Keratinocyte (primary cell): ENCODE measurements around the gene HPX. TPM values are rescaled to one million over a fixed set of nuclear protein-coding genes. Genes with fewer than 3 reads are reported as not detected.

Source experiments
- DNase-seq: peaks from one replicate; pipeline ENCODE4 v3.0.0-alpha.2; 2011; ENCODE audit warnings: low read depth, missing footprints, low spot score
- FAIRE-seq: peaks from 2 replicates; lab custom pipeline; 2011; peaks lifted over from hg19 to GRCh38; lab: Jason Lieb, UNC
- H2AFZ ChIP-seq: 2 replicates; pipeline ENCODE4 v1.6.0; 2012; ENCODE audit warnings: low read length, control low read depth, inconsistent platforms; ENCODE audit not compliant: control insufficient read depth
- H3K27ac ChIP-seq: 2 replicates; pipeline ENCODE4 v1.5.1; 2011; ENCODE audit warnings: low read length; ENCODE audit not compliant: control insufficient read depth, insufficient read depth
- H3K27me3 ChIP-seq: 3 replicates; pipeline ENCODE4 v1.6.0; 2011; ENCODE audit warnings: low read length; ENCODE audit not compliant: control insufficient read depth, insufficient read depth; ENCODE audit errors: extremely low read depth
- H3K36me3 ChIP-seq, 2 experiments: 2 replicates in 1 of 2; 3 replicates in 1 of 2; pipeline ENCODE4 v1.5.1; 2011; ENCODE audit warnings: low read length in 2 of 2, mild to moderate bottlenecking in 1 of 2; ENCODE audit not compliant: control insufficient read depth in 2 of 2, insufficient read depth in 2 of 2; ENCODE audit errors: extremely low read depth in 1 of 2
- H3K4me1 ChIP-seq: 3 replicates; pipeline ENCODE4 v1.5.1; 2011; ENCODE audit warnings: low read length; ENCODE audit not compliant: control insufficient read depth, insufficient read depth; ENCODE audit errors: extremely low read depth
- H3K4me2 ChIP-seq: 3 replicates; pipeline ENCODE4 v1.6.0; 2011; ENCODE audit warnings: low read depth, low read length; ENCODE audit not compliant: control insufficient read depth, insufficient read depth; ENCODE audit errors: extremely low read depth
- H3K4me3 ChIP-seq, 3 experiments: fragments of 200-600 bp in 1 of 3; sonication (generic) in 1 of 3; 2 replicates in 2 of 3; 3 replicates in 1 of 3; pipeline ENCODE4 v1.5.1; 2011 to 2016; ENCODE audit warnings: low read length in 3 of 3, mild to moderate bottlenecking in 3 of 3, control low read depth in 2 of 3, inconsistent platforms in 1 of 3, low read depth in 1 of 3, mixed read lengths in 1 of 3, mixed run types in 1 of 3, moderate library complexity in 1 of 3; ENCODE audit not compliant: control insufficient read depth in 2 of 3, insufficient read depth in 2 of 3; ENCODE audit errors: extremely low read depth in 1 of 3
- H3K79me2 ChIP-seq: 2 replicates; pipeline ENCODE4 v1.6.0; 2012; ENCODE audit warnings: low read length; ENCODE audit not compliant: control insufficient read depth, insufficient read depth
- H3K9ac ChIP-seq: 3 replicates; pipeline ENCODE4 v1.6.0; 2011; ENCODE audit warnings: low read length; ENCODE audit not compliant: control insufficient read depth, insufficient read depth; ENCODE audit errors: extremely low read depth
- H3K9me1 ChIP-seq: 3 replicates; pipeline ENCODE4 v1.6.0; 2011; ENCODE audit warnings: low read length; ENCODE audit not compliant: control insufficient read depth, insufficient read depth; ENCODE audit errors: extremely low read depth
- H3K9me3 ChIP-seq: 2 replicates; pipeline ENCODE4 v1.5.1; 2012; ENCODE audit warnings: low read depth, low read length; ENCODE audit not compliant: control insufficient read depth
- H4K20me1 ChIP-seq: 3 replicates; pipeline ENCODE4 v1.6.0; 2011; ENCODE audit warnings: low read length; ENCODE audit not compliant: control insufficient read depth, insufficient read depth; ENCODE audit errors: extremely low read depth
- CTCF ChIP-seq, 3 experiments: IDR thresholded peaks in 1 of 3; conservative IDR thresholded peaks in 1 of 3; optimal IDR thresholded peaks in 1 of 3; 2 replicates in 2 of 3; 3 replicates in 1 of 3; pipeline versions ENCODE3 to v1.5.1; 2011; ENCODE audit warnings: low read length in 3 of 3, mild to moderate bottlenecking in 3 of 3, moderate library complexity in 2 of 3, control low read depth in 1 of 3, inconsistent platforms in 1 of 3; ENCODE audit not compliant: insufficient read depth in 2 of 3; ENCODE audit errors: extremely low read depth in 1 of 3
- EZH2 ChIP-seq: IDR thresholded peaks from one replicate; pipeline ENCODE4 v1.6.1; 2012; ENCODE audit warnings: inconsistent platforms, mild to moderate bottlenecking, low read length, moderate library complexity
- dilution Hi-C: fragments of 300-500 bp; cut with MboI; formaldehyde crosslinking; loops from one replicate; pipeline ENCODE4 v1.7.0; 2020; ENCODE audit warnings: low sequenced_read_pairs; ENCODE audit not compliant: extremely low pct_ligation_motif_present
- polyA plus RNA-seq, 5 experiments: library from polyadenylated mRNA; depleted of rRNA in 3 of 5; stranded (reverse) in 3 of 5; stranded (forward) in 1 of 5; unstranded in 1 of 5; fragments of >200 nt; gene quantifications; 1 replicate in 1 of 5; 2 replicates in 3 of 5; 3 replicates in 1 of 5; pipeline versions ENCODE4 v1.2.1 to v1.2.3, GENCODE V29; 2011 to 2012; ENCODE audit warnings: missing spikeins in 2 of 5, low read depth in 1 of 5, low replicate concordance in 1 of 5

The HPX gene
- polyA plus RNA-seq, 1 donor (not counting 4 experiments of a cell fraction or from before 2014, with no cell fraction given): 0.76 TPM

GRCh38 chr11:6401464-6401863 is 39.3 kb downstream of the HPX start:
- no peaks in the 10 kb centered on the region for H3K27me3 ChIP-seq
- H3K9me1 ChIP-seq: no peaks in the 10 kb centered on the region
- DNase-seq: no peak
- no peak overlapping the region for H3K27ac ChIP-seq
- dilution Hi-C loops: no loop called here
- no peaks in the 10 kb centered on the region for H3K79me2 ChIP-seq
- H3K9ac ChIP-seq: no peak overlapping the region
- H3K9me3 ChIP-seq: no peaks in the 10 kb centered on the region
- no peak for TF ChIP-seq EZH2
- no peak for TF ChIP-seq CTCF (optimal IDR thresholded peaks at IDR 0.05 in 1 of 3, IDR thresholded peaks at IDR 0.05 in 1 of 3, conservative IDR thresholded peaks at IDR 0.05 in 1 of 3; ENCODE audit: extremely low read depth in 1 of 3, insufficient read depth in 2 of 3, low read length in 3 of 3)
- no peak overlapping the region for H3K4me3 ChIP-seq
- H3K4me2 ChIP-seq: no peak overlapping the region
- H2AFZ ChIP-seq: no peak overlapping the region
- FAIRE-seq: no peak
- no peaks in the 10 kb centered on the region for H3K4me1 ChIP-seq
- H3K36me3 ChIP-seq: no peaks in the 10 kb centered on the region
- no peaks in the 10 kb centered on the region for H4K20me1 ChIP-seq

- no peak for DNase-seq
- dilution Hi-C loops: no loop called here
- H4K20me1 ChIP-seq: no peaks in the 10 kb centered on the region
These were observed 40.1 kb downstream of the HPX start for GRCh38 chr11:6400431-6401345.

More at GRCh38 chr11:6400431-6401345, 40.1 kb downstream of the HPX start:
- H3K79me2 ChIP-seq: no peaks in the 10 kb centered on the region
- H2AFZ ChIP-seq: no peak overlapping the region
- H3K9ac ChIP-seq: no peak overlapping the region
- H3K27ac ChIP-seq: no peak overlapping the region
- H3K4me3 ChIP-seq: no peak overlapping the region
- H3K4me1 ChIP-seq: no peaks in the 10 kb centered on the region
- no peaks in the 10 kb centered on the region for H3K27me3 ChIP-seq
- TF ChIP-seq EZH2 (no peak), CTCF (optimal IDR thresholded peaks at IDR 0.05 in 1 of 3, IDR thresholded peaks at IDR 0.05 in 1 of 3, conservative IDR thresholded peaks at IDR 0.05 in 1 of 3; ENCODE audit: extremely low read depth in 1 of 3, insufficient read depth in 2 of 3, low read length in 3 of 3) (no peak)
- H3K4me2 ChIP-seq: no peak overlapping the region
- H3K9me1 ChIP-seq: no peaks in the 10 kb centered on the region
- no peak for FAIRE-seq
- H3K36me3 ChIP-seq: no peaks in the 10 kb centered on the region
- H3K9me3 ChIP-seq: no peaks in the 10 kb centered on the region
